Measurements from ENCODE around the gene PTPRM. TPM values are rescaled to one million over a fixed set of nuclear protein-coding genes. Genes with fewer than 3 reads are reported as not detected.

Gene PTPRM
- total RNA-seq, 1 experiment from 2014 or later: 45.6 TPM

- H2AFZ ChIP-seq (ENCODE audit: low read length): no peak overlapping the region
- H3K4me1 ChIP-seq (ENCODE audit: insufficient read depth, low read length): peaks cover 16% of the 10 kb centered on the region
- no peaks in the 10 kb centered on the region for H3K9me2 ChIP-seq (replicated peaks; ENCODE audit: low read length)
- no peaks in the 10 kb centered on the region for H3K9me3 ChIP-seq (ENCODE audit: low read length)
- no peaks in the 10 kb centered on the region for H3F3A ChIP-seq (ENCODE audit: low read length, unreplicated experiment)
- no TSS peak for BruUV-seq (replicated peaks)
- H3K36me3 ChIP-seq (ENCODE audit: low read depth, low read length): no peaks in the 10 kb centered on the region
- no peak overlapping the region for H3K9ac ChIP-seq (ENCODE audit: low read length)
- H4K20me1 ChIP-seq (ENCODE audit: low read length): 0 out of 2 replicates have a peak, but pooled peaks cover under 1% of the 10 kb centered on the region
- TF ChIP-seq EZH2 (IDR thresholded peaks at IDR 0.05; ENCODE audit: low read length, unreplicated experiment) (no peak), CTCF (conservative IDR thresholded peaks at IDR 0.05; ENCODE audit: low read depth, low read length) (no peak), EZH2phosphoT487 (IDR thresholded peaks at IDR 0.05; ENCODE audit: borderline replicate concordance, low read length) (no peak)
- no peak overlapping the region for H3K4me3 ChIP-seq (ENCODE audit: low read length)
- no peak overlapping the region for H3K4me2 ChIP-seq (ENCODE audit: low read length)
- no peak for ATAC-seq
- H3K27ac ChIP-seq (ENCODE audit: low read length): no peak overlapping the region
- no peak for DNase-seq
- H3K79me2 ChIP-seq (ENCODE audit: low read length): peaks cover 37% of the 10 kb centered on the region
- no peaks in the 10 kb centered on the region for H3K27me3 ChIP-seq (ENCODE audit: low read length)
- ChIA-PET POLR2A (ENCODE audit: unreplicated experiment) (no interaction called here), CTCF (interaction anchor here (0.7 kb wide), 1 partner anchor 214 kb away, joined by 4 read pairs; no protein-coding TSS in a partner anchor)
- intact Hi-C loops (cut with micrococcal nuclease): no loop called here
Measured at GRCh38 chr18:7632152-7633098, 65.3 kb downstream of the PTPRM start.

DNA sequence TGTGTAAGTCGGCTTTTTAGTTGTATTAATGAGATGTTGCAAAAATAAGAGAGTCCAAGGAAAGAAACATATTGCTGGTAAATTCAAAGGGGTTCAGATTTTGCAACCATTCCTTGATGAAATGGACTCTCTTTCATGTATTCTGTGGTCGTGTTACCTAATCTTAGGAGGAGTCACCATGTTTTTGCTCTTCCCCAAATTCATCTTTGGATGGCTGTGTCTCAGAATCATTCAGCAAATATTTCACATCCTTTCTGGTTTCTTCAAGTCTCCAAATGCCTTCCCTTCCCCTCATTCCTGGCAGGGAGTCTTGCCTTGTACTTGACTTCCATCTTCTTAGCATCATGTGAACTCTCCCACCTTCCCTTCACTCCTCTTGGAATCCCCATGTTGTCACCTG lies 66.1 kb downstream of the PTPRM start:
- ATAC-seq: no peak
- ChIA-PET CTCF (no interaction called here), POLR2A (ENCODE audit: unreplicated experiment) (no interaction called here)
- Histone ChIP-seq H2AFZ (ENCODE audit: low read length) (no peak overlapping the region), H3K27ac (ENCODE audit: low read length) (no peak overlapping the region), H3K4me1 (ENCODE audit: insufficient read depth, low read length) (peaks cover 20% of the 10 kb centered on the region), H4K20me1 (ENCODE audit: low read length) (peaks cover 6% of the 10 kb centered on the region; the same call in 1 of the 2 replicates), H3K9me2 (replicated peaks; ENCODE audit: low read length) (no peaks in the 10 kb centered on the region), H3K4me3 (ENCODE audit: low read length) (no peak overlapping the region), H3F3A (ENCODE audit: low read length, unreplicated experiment) (no peaks in the 10 kb centered on the region), H3K9ac (ENCODE audit: low read length) (no peak overlapping the region), H3K4me2 (ENCODE audit: low read length) (no peak overlapping the region), H3K27me3 (ENCODE audit: low read length) (no peaks in the 10 kb centered on the region), H3K9me3 (ENCODE audit: low read length) (no peaks in the 10 kb centered on the region), H3K36me3 (ENCODE audit: low read depth, low read length) (no peaks in the 10 kb centered on the region), H3K79me2 (ENCODE audit: low read length) (peaks cover 38% of the 10 kb centered on the region)
- DNase-seq: no peak
- BruUV-seq (replicated peaks): no TSS peak
- TF ChIP-seq CTCF (conservative IDR thresholded peaks at IDR 0.05; ENCODE audit: low read depth, low read length): no peak
- no peak for TF ChIP-seq EZH2phosphoT487 (IDR thresholded peaks at IDR 0.05; ENCODE audit: borderline replicate concordance, low read length)
- no peak for TF ChIP-seq EZH2 (IDR thresholded peaks at IDR 0.05; ENCODE audit: low read length, unreplicated experiment)
- intact Hi-C loops (cut with micrococcal nuclease): no loop called here
